ENCODE data around the gene TMEM120A. TPM values are rescaled to one million over a fixed set of nuclear protein-coding genes. Genes with fewer than 3 reads are reported as not detected.

The TMEM120A gene
- total and polyA plus RNA-seq, 2 experiments from 2014 or later, result 12.7 to 22.3 TPM

Small RNAs within 50 kb of the gene (small RNA-seq; reads per million reads assigned to genes)
- 0.22 reads per million for gene SNORA14A (ENCODE audit: low replicate concordance)

Other genes starting within 250 kb of the TMEM120A start
- 3.0 and 6.2 TPM in 2 replicates for gene CCL26, start 222.4 kb downstream of the TMEM120A start, total RNA-seq (2014; rRNA removed; shearing (Covaris generic))
- gene CCL26, start 222.4 kb downstream of the TMEM120A start, polyA plus RNA-seq (2016; fragmentation: Nextera tagmentation; extraction: Ambion mirVana), result 17.5 and 18.4 TPM in 2 replicates
- gene CCL24, start 180.8 kb downstream of the TMEM120A start, total RNA-seq (2014; rRNA removed; shearing (Covaris generic)), result not detected in 2 replicates
- gene CCL24, start 180.8 kb downstream of the TMEM120A start, polyA plus RNA-seq (2016; fragmentation: Nextera tagmentation; extraction: Ambion mirVana), result not detected in 2 replicates
- 24.2 and 25.7 TPM in 2 replicates for gene RHBDD2, start 115.6 kb downstream of the TMEM120A start, total RNA-seq (2014; rRNA removed; shearing (Covaris generic))
- 21.4 and 23.1 TPM in 2 replicates for gene RHBDD2, start 115.6 kb downstream of the TMEM120A start, polyA plus RNA-seq (2016; fragmentation: Nextera tagmentation; extraction: Ambion mirVana)
- gene POR, start 79.4 kb downstream of the TMEM120A start, total RNA-seq (2014; rRNA removed; shearing (Covaris generic)), result 126 and 164 TPM in 2 replicates
- 126 and 137 TPM in 2 replicates for gene POR, start 79.4 kb downstream of the TMEM120A start, polyA plus RNA-seq (2016; fragmentation: Nextera tagmentation; extraction: Ambion mirVana)
- gene STYXL1, start 53.4 kb upstream of the TMEM120A start, total RNA-seq (2014; rRNA removed; shearing (Covaris generic)), result 28.0 and 47.5 TPM in 2 replicates
- gene STYXL1, start 53.4 kb upstream of the TMEM120A start, polyA plus RNA-seq (2016; fragmentation: Nextera tagmentation; extraction: Ambion mirVana), result 38.3 and 39.2 TPM in 2 replicates
- 126 and 150 TPM in 2 replicates for gene MDH2, start 53.5 kb upstream of the TMEM120A start, total RNA-seq (2014; rRNA removed; shearing (Covaris generic))
- 163 and 180 TPM in 2 replicates for gene MDH2, start 53.5 kb upstream of the TMEM120A start, polyA plus RNA-seq (2016; fragmentation: Nextera tagmentation; extraction: Ambion mirVana)
- gene SRRM3, start 207.3 kb upstream of the TMEM120A start, total RNA-seq (2014; rRNA removed; shearing (Covaris generic)), result 9.2 and 13.8 TPM in 2 replicates
- 8.2 and 8.6 TPM in 2 replicates for gene SRRM3, start 207.3 kb upstream of the TMEM120A start, polyA plus RNA-seq (2016; fragmentation: Nextera tagmentation; extraction: Ambion mirVana)

Data from GM23338 (cell line).